Panc1 (cell line): ENCODE results near the gene NIPAL3. TPM values are rescaled to one million over a fixed set of nuclear protein-coding genes. Genes with fewer than 3 reads are reported as not detected.

Experiments
- ATAC-seq: fragments of 200-7000 bp; cut with Tn5 transposase; 2 replicates; pipeline ENCODE4 v1.9.1; 2020; ENCODE audit warnings: mild to moderate bottlenecking, moderate library complexity
- BruUV-seq: library from RNA; stranded (reverse); fragments of 400-500 nt; replicated peaks from 2 replicates; lab custom pipeline; 2021; lab: Mats Ljungman, UMichigan
- CTCF ChIA-PET: fragments of 300-600 bp; sonication (Branson Sonifier 250); formaldehyde crosslinking; loops from one replicate; lab custom pipeline; 2022; ENCODE audit warnings: antibody characterized with exemption; lab: Charles Lee
- POLR2A ChIA-PET: fragments of 300-600 bp; sonication (Branson Sonifier 250); formaldehyde crosslinking; loops from one replicate; lab custom pipeline; 2022; ENCODE audit warnings: antibody characterized with exemption; lab: Charles Lee
- DNase-seq: peaks from one replicate; pipeline ENCODE4 v3.0.0-alpha.2; 2010; ENCODE audit warnings: low read depth, low spot score
- H3K27ac ChIP-seq: 2 replicates; pipeline ENCODE4 v1.5.1; 2011; ENCODE audit warnings: mild to moderate bottlenecking, low read length, inconsistent platforms
- H3K27me3 ChIP-seq: fragments of 200-500 bp; sonication (Bioruptor generic); 2 replicates; pipeline ENCODE4 v1.6.0; 2014; ENCODE audit warnings: low read length, inconsistent platforms; ENCODE audit not compliant: control insufficient read depth, insufficient read depth
- H3K36me3 ChIP-seq: fragments of 200-500 bp; sonication (Bioruptor generic); 2 replicates; pipeline ENCODE4 v1.5.1; 2014; ENCODE audit warnings: inconsistent platforms, mild to moderate bottlenecking, low read length, moderate library complexity; ENCODE audit not compliant: control insufficient read depth, insufficient read depth
- H3K4me1 ChIP-seq: 2 replicates; pipeline ENCODE4 v1.5.1; 2011; ENCODE audit warnings: inconsistent platforms, mild to moderate bottlenecking, low read length, moderate library complexity; ENCODE audit not compliant: control insufficient read depth, insufficient read depth
- H3K4me3 ChIP-seq, 2 experiments: 2 replicates each; pipeline ENCODE4 v1.5.1; 2011 to 2012; ENCODE audit warnings: low read depth in 2 of 2, low read length in 2 of 2, mild to moderate bottlenecking in 2 of 2, inconsistent platforms in 1 of 2, moderate library complexity in 1 of 2
- H3K9me3 ChIP-seq: fragments of 200-500 bp; sonication (Bioruptor generic); 2 replicates; pipeline ENCODE4 v1.5.1; 2014; ENCODE audit warnings: low read depth, mild to moderate bottlenecking, inconsistent platforms, low read length, moderate library complexity; ENCODE audit not compliant: control insufficient read depth, insufficient read depth
- POLR2AphosphoS5 ChIP-seq: IDR thresholded peaks from 2 replicates; pipeline ENCODE4 v1.6.1; 2012; ENCODE audit warnings: mild to moderate bottlenecking, low read depth, low read length, moderate library complexity
- SIN3A ChIP-seq: IDR thresholded peaks from 2 replicates; pipeline ENCODE4 v1.6.1; 2012; ENCODE audit warnings: low read depth, mild to moderate bottlenecking, low read length, moderate library complexity, borderline replicate concordance; ENCODE audit not compliant: insufficient read depth
- TCF7L2 ChIP-seq: IDR thresholded peaks from 2 replicates; pipeline ENCODE4 v1.6.1; 2011; ENCODE audit warnings: mild to moderate bottlenecking, low read depth, low read length, inconsistent platforms
- in situ Hi-C: cut with HindIII; loops from 2 replicates; pipeline ENCODE4 v1.10.0; 2016; ENCODE audit warnings: low sequenced_read_pairs, low pct_unique_long_range_greater_than_20kb
- intact Hi-C: fragments of 100-400 bp; cut with micrococcal nuclease; formaldehyde crosslinking; loops from one replicate; pipeline ENCODE4 v1.10.0; 2022; ENCODE audit not compliant: unreplicated experiment
- total RNA-seq: library from RNA; stranded (reverse); gene quantifications from one replicate; pipeline ENCODE4 v1.2.1, GENCODE V29; 2021; ENCODE audit not compliant: unreplicated experiment
- TF ChIP-seq, protein P1 (sequence below), 2 experiments: IDR thresholded peaks; 2 replicates each; pipeline ENCODE4 v1.6.1; 2011 to 2012; ENCODE audit warnings: low read depth in 2 of 2, control low read depth in 1 of 2, low read length in 1 of 2, mild to moderate bottlenecking in 1 of 2, moderate library complexity in 1 of 2; ENCODE audit not compliant: insufficient read depth in 1 of 2
- TF ChIP-seq, protein P2 (sequence below): fragments of 450-650 bp; IDR thresholded peaks from 2 replicates; pipeline ENCODE4 v1.5.1; 2017; ENCODE audit warnings: mild to moderate bottlenecking

The NIPAL3 gene
- total RNA-seq, 1 experiment from 2014 or later, result 13.6 TPM

DNA sequence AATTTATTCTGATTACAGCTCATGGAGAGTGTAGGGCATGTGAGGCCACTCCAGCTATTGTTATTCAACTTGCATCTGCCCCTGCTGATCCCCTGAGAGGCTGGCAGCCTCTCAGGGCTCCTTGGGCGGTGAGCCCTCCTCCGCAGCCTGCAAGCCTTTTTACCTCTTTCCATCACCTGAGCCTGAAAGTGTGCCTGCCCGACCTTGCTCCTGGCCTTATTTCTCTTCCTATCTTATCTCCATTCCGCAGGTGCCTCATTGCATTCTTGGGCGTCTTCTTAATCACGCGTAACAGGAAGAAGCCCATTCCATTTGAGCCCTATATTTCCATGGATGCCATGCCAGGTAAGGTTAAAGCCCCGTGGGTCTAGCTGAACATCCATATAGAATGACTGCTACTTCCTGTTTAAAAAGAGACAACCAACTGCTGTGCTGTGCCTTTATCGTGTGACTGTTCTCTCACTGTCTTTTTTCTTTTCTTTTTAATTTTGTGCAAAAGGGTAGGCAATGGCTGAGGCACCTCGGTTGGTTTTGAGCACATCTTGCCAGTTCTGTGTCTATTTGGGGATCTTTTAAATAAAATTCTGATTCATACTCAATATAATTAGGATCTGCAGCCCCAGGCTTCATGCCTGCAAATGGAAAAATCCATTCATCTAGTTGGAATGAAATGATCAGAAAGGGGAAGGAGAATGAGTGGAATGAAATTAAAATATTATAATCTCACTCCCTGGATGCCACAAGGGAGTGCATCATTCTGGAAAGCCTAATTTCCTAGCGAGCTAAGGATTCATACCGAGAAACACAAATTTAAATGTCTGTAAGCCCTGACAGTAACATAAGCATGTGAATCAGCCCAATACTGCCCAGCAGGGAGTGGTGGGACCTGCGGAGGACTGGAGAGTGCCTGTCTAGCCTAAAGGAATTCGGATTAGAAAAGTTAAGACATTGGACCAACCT lies 48.5 kb downstream of the NIPAL3 start:
- ATAC-seq, result no peak
- no peaks in the 10 kb centered on the region for H3K27me3 ChIP-seq
- in situ Hi-C loops, result no loop called here
- intact Hi-C loops, result no loop called here
- no peaks in the 10 kb centered on the region for H3K36me3 ChIP-seq
- no peak overlapping the region for H3K4me3 ChIP-seq
- POLR2A ChIA-PET, result interaction anchor here (0.6 kb wide), 1 partner anchor 173 kb away, joined by 3 read pairs; no protein-coding TSS in a partner anchor
- BruUV-seq, result no TSS peak
- H3K9me3 ChIP-seq, result no peaks in the 10 kb centered on the region
- TF ChIP-seq, protein P1, sequence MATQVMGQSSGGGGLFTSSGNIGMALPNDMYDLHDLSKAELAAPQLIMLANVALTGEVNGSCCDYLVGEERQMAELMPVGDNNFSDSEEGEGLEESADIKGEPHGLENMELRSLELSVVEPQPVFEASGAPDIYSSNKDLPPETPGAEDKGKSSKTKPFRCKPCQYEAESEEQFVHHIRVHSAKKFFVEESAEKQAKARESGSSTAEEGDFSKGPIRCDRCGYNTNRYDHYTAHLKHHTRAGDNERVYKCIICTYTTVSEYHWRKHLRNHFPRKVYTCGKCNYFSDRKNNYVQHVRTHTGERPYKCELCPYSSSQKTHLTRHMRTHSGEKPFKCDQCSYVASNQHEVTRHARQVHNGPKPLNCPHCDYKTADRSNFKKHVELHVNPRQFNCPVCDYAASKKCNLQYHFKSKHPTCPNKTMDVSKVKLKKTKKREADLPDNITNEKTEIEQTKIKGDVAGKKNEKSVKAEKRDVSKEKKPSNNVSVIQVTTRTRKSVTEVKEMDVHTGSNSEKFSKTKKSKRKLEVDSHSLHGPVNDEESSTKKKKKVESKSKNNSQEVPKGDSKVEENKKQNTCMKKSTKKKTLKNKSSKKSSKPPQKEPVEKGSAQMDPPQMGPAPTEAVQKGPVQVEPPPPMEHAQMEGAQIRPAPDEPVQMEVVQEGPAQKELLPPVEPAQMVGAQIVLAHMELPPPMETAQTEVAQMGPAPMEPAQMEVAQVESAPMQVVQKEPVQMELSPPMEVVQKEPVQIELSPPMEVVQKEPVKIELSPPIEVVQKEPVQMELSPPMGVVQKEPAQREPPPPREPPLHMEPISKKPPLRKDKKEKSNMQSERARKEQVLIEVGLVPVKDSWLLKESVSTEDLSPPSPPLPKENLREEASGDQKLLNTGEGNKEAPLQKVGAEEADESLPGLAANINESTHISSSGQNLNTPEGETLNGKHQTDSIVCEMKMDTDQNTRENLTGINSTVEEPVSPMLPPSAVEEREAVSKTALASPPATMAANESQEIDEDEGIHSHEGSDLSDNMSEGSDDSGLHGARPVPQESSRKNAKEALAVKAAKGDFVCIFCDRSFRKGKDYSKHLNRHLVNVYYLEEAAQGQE (IDR thresholded peaks at IDR 0.05; ENCODE audit: insufficient read depth in 1 of 2, low read depth in 2 of 2, low read length in 1 of 2), result no peak
- TF ChIP-seq, protein P2, sequence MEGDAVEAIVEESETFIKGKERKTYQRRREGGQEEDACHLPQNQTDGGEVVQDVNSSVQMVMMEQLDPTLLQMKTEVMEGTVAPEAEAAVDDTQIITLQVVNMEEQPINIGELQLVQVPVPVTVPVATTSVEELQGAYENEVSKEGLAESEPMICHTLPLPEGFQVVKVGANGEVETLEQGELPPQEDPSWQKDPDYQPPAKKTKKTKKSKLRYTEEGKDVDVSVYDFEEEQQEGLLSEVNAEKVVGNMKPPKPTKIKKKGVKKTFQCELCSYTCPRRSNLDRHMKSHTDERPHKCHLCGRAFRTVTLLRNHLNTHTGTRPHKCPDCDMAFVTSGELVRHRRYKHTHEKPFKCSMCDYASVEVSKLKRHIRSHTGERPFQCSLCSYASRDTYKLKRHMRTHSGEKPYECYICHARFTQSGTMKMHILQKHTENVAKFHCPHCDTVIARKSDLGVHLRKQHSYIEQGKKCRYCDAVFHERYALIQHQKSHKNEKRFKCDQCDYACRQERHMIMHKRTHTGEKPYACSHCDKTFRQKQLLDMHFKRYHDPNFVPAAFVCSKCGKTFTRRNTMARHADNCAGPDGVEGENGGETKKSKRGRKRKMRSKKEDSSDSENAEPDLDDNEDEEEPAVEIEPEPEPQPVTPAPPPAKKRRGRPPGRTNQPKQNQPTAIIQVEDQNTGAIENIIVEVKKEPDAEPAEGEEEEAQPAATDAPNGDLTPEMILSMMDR, result no peak
- TF ChIP-seq POLR2AphosphoS5 (no peak), SIN3A (no peak), TCF7L2 (no peak)
- H3K27ac ChIP-seq, result no peak overlapping the region
- no peak for DNase-seq
- peaks cover 2% of the 10 kb centered on the region; the same call in 1 of the 2 replicates for H3K4me1 ChIP-seq
- CTCF ChIA-PET, result no interaction called here

DNA sequence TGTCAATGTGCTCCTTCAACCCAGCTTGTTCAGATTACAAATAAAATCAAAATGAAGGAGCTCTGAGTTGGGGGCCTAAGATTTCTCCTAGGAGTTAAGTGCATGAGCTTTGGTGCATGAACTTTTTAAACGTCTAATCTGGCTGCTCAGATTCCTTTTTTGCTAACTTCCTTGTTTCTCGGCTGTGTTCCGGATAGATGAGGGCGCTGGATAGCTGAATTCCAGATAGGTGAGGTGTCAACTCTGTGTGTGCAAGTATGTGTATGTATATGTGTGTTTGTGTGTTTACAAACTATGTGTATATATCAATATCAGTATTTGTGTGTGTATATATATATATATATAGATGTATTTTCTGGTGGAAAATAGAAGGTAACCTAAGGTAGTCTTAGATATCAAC lies 49.5 kb downstream of the NIPAL3 start:
- no peak for ATAC-seq
- no peak for DNase-seq
- CTCF ChIA-PET, result no interaction called here
- TF ChIP-seq TCF7L2 (no peak), POLR2AphosphoS5 (no peak), SIN3A (no peak)
- TF ChIP-seq, protein P2, result no peak
- TF ChIP-seq, protein P1 (IDR thresholded peaks at IDR 0.05; ENCODE audit: insufficient read depth in 1 of 2, low read depth in 2 of 2, low read length in 1 of 2), result no peak
- no peaks in the 10 kb centered on the region for H3K27me3 ChIP-seq
- H3K4me3 ChIP-seq, result no peak overlapping the region
- no peaks in the 10 kb centered on the region for H3K36me3 ChIP-seq
- POLR2A ChIA-PET, result no interaction called here
- intact Hi-C loops, result no loop called here
- H3K4me1 ChIP-seq, result peaks cover 2% of the 10 kb centered on the region; the same call in 1 of the 2 replicates
- in situ Hi-C loops, result no loop called here
- no peaks in the 10 kb centered on the region for H3K9me3 ChIP-seq
- BruUV-seq, result no TSS peak
- H3K27ac ChIP-seq, result no peak overlapping the region
